VCaP (cell line): ENCODE measurements around the gene EMB.
"Not testable (repeated sequence)": the region's sequence is repeated elsewhere in the genome, so short reads cannot be mapped to it uniquely, and the experiment has no call there.

Experiments
- H3K27ac ChIP-seq: fragments of 450-650 bp; 2 replicates; pipeline ENCODE4 v1.5.1; 2017
- TF ChIP-seq, protein P1 (sequence below): fragments of 450-650 bp; conservative IDR thresholded peaks from 2 replicates; pipeline ENCODE4 v1.5.1; 2017; ENCODE audit warnings: mild to moderate bottlenecking, moderate library complexity

Gene EMB

DNA sequence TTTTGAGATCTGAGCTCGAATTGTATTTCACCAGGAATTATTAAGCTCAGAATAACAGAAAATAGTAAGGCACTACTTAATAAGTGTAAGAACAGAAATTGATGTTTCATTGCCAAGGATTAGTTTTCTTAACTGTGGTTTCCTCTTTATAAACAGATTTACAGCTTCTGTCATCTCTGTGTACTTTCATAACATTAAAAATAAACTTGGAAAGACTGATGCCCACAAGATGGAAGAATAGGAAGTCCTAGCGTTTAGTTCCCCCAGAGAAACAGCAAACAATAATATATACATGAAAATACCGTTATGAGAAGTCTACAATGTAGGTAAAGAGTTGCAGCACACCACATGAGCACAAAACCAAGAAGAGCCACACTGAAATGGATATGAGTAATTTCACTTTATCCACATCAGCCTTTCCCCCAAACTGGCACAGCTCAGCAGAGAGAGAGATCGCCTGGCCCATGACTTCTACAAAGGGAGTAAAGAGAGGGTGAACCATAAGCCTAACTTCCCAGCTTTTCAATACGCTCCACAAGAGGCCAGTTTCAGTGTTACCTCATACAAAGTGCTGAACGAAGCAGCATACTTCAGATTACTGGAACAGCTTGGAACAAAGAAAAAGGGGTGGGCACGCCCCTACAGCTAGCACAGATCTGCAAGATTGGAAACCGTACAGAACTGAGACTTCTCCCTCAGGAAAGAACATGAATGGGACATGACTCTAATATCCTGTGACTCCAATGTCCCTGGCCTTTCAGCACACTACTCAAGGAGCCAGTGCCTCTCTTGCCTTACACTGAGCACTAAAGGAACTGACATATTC is 75.4 kb downstream of the EMB start:
- no peak overlapping the region for H3K27ac ChIP-seq
- TF ChIP-seq, protein P1, sequence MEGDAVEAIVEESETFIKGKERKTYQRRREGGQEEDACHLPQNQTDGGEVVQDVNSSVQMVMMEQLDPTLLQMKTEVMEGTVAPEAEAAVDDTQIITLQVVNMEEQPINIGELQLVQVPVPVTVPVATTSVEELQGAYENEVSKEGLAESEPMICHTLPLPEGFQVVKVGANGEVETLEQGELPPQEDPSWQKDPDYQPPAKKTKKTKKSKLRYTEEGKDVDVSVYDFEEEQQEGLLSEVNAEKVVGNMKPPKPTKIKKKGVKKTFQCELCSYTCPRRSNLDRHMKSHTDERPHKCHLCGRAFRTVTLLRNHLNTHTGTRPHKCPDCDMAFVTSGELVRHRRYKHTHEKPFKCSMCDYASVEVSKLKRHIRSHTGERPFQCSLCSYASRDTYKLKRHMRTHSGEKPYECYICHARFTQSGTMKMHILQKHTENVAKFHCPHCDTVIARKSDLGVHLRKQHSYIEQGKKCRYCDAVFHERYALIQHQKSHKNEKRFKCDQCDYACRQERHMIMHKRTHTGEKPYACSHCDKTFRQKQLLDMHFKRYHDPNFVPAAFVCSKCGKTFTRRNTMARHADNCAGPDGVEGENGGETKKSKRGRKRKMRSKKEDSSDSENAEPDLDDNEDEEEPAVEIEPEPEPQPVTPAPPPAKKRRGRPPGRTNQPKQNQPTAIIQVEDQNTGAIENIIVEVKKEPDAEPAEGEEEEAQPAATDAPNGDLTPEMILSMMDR = no peak

GRCh38 chr5:50364535-50365309 is 76.4 kb downstream of the EMB start:
- not testable (repeated sequence) for H3K27ac ChIP-seq

DNA sequence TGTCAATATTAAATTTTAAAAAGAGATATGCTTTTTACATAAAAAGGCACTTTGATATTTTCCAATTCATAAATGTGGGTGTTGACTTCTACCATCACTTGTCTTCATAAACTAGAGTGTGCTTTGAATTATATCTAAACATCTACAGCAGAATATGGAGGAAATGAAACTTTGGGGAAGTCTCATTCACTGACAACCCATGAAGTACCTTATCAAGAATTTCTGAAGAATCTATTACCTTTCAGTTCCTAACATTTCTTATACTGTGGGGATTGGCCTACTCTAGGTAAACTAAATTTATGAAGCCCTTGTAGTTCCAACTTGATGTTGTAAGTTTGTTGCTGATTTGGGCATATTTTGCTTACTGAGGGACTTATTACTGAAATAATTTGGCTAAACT is 81.9 kb downstream of the EMB start:
- TF ChIP-seq, protein P1 = no peak
- H3K27ac ChIP-seq = no peak overlapping the region

DNA sequence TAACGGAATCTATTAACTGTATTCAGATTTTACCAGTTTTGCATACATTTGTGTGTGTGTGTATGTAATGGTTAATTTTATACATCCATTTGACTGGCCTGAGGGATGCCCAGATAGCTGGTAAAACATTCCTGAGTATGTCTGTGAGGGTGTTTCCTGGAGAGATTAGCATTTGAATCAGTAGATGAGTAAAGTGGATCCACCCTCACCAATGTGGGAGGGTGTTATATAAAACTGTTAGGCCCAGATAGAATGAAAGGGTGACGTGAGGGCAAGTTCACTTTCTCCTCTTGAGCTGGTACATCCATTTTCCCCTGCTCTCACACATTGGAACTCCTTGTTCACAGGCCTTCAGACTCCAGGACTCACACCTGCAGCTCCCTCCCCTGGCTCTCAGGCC is 88.7 kb downstream of the EMB start:
- TF ChIP-seq, protein P1 = no peak
- no peak overlapping the region for H3K27ac ChIP-seq
